ENCODE results near the gene TYMP. TPM values are rescaled to one million over a fixed set of nuclear protein-coding genes. Genes with fewer than 3 reads are reported as not detected.

The TYMP gene
- total and polyA plus RNA-seq, 2 of the 8 experiments (the other 6 are each of a cell fraction or from before 2014, with no cell fraction given): 0.43 to 0.48 TPM

GRCh38 chr22:50551160-50551752 is 21.4 kb upstream of the TYMP start:
- no peaks in the 10 kb centered on the region for H3K79me2 ChIP-seq (ENCODE audit: control insufficient read depth in 1 of 2, insufficient read depth in 2 of 2, low read length in 2 of 2)
- POLR2A ChIA-PET (ENCODE audit: partially characterized antibody): interaction anchor here (1.0 to 1.2 kb wide), 3 partner anchors 19 to 36 kb away, joined by 3 to 4 read pairs (median 3); partner anchors contain the start of gene SCO2
- peaks cover 0 to 3% (median under 1%) of the 10 kb centered on the region in 4 experiments; a peak in 3 of 7 replicates for H3K27me3 ChIP-seq (replicated peaks in 1 of 4; ENCODE audit: control insufficient read depth in 3 of 4, extremely low read depth in 1 of 4, insufficient read depth in 3 of 4, low read length in 3 of 4)
- H2BK5ac ChIP-seq (ENCODE audit: low read depth, low read length): no peak overlapping the region
- H3K9ac ChIP-seq (replicated peaks in 1 of 4; ENCODE audit: extremely low read depth in 1 of 4, low read depth in 3 of 4, low read length in 3 of 4): no peak overlapping the region
- H3K18ac ChIP-seq (ENCODE audit: extremely low read depth, low read length): no peak overlapping the region
- CTCF ChIA-PET (ENCODE audit: partially characterized antibody): interaction anchor here (0.6 to 2.2 kb wide), 5 partner anchors 12 to 149 kb away, joined by 3 to 12 read pairs (median 3); partner anchors contain the start of gene SYCE3
- H3K36me3 ChIP-seq (ENCODE audit: control insufficient read depth in 2 of 4, insufficient read depth in 4 of 4, low read length in 3 of 4): no peaks in the 10 kb centered on the region
- H3K9me3 ChIP-seq (ENCODE audit: insufficient read depth in 2 of 2, low read depth in 1 of 2, low read length in 1 of 2): no peaks in the 10 kb centered on the region
- no peak overlapping the region for H2BK20ac ChIP-seq (ENCODE audit: low read length)
- FAIRE-seq: no peak
- DNase-seq (ENCODE audit: low read depth in 1 of 2, low spot score in 2 of 2): no peak
- no peak overlapping the region for H3K27ac ChIP-seq (ENCODE audit: low read depth, low read length)
- H3K23me2 ChIP-seq (ENCODE audit: low read depth, low read length): no peaks in the 10 kb centered on the region
- no peak overlapping the region for H3K4ac ChIP-seq (replicated peaks; ENCODE audit: insufficient read length, low read depth, low read length)
- no peaks in the 10 kb centered on the region for H4K20me1 ChIP-seq (replicated peaks in 1 of 2; ENCODE audit: control insufficient read depth in 1 of 2, insufficient read depth in 2 of 2, low read length in 2 of 2)
- H3K79me1 ChIP-seq (ENCODE audit: low read depth, low read length): no peaks in the 10 kb centered on the region
- no peak overlapping the region for H2BK120ac ChIP-seq (replicated peaks; ENCODE audit: low read depth, low read length)
- H4K5ac ChIP-seq (ENCODE audit: insufficient read length, low read depth, low read length): no peak overlapping the region
- H3K4me2 ChIP-seq (ENCODE audit: insufficient read depth in 1 of 2, low read depth in 2 of 2, low read length in 2 of 2): no peak overlapping the region
- H3K4me1 ChIP-seq (replicated peaks in 1 of 4; ENCODE audit: control insufficient read depth in 3 of 4, insufficient read depth in 4 of 4, low read length in 3 of 4): peaks cover 0 to 5% (median 2%) of the 10 kb centered on the region in 4 experiments; a peak in 3 of 7 replicates
- H2BK15ac ChIP-seq (ENCODE audit: low read length): no peak overlapping the region
- no peak overlapping the region for H2BK12ac ChIP-seq (ENCODE audit: low read depth, low read length)
- 88% methylated on average over 11 of the region's 11 CpGs; no CpG with 5 or more reads in 1 of the 2 experiments for WGBS, 2 experiments (ENCODE audit: extremely low coverage in 1 of 2, insufficient coverage in 1 of 2, insufficient read length in 1 of 2, insufficient replicate concordance in 2 of 2, low coverage in 1 of 2, low lambda C conversion rate in 2 of 2, missing lambda C conversion rate in 1 of 2)
- H2AFZ ChIP-seq (ENCODE audit: low read length): no peak overlapping the region
- no peak overlapping the region for H2AK5ac ChIP-seq (ENCODE audit: low read depth, low read length)
- no peak overlapping the region for H4K91ac ChIP-seq (replicated peaks; ENCODE audit: insufficient read length, low read length)
- H3K4me3 ChIP-seq (ENCODE audit: extremely low read depth in 1 of 4, insufficient read depth in 2 of 4, low read depth in 3 of 4, low read length in 4 of 4): no peak overlapping the region
- no peak overlapping the region for H3K56ac ChIP-seq (replicated peaks; ENCODE audit: insufficient read length, low read depth, low read length)
- H3K23ac ChIP-seq (ENCODE audit: insufficient read length): no peak overlapping the region
- H3K14ac ChIP-seq (ENCODE audit: insufficient read length): no peak overlapping the region
- H4K8ac ChIP-seq (ENCODE audit: extremely low read depth, insufficient read depth, low read length): no peak overlapping the region
- TF ChIP-seq RXRA (IDR thresholded peaks at IDR 0.05; ENCODE audit: insufficient read depth, low read depth, low read length) (no peak), TEAD4 (IDR thresholded peaks at IDR 0.05; ENCODE audit: low read depth, low read length) (no peak), TAF7 (optimal IDR thresholded peaks at IDR 0.05; ENCODE audit: borderline replicate concordance, low read depth, low read length) (no peak), ASH2L (IDR thresholded peaks at IDR 0.05; ENCODE audit: low read length) (no peak), PHF8 (conservative IDR thresholded peaks at IDR 0.05; ENCODE audit: low read depth, low read length) (no peak), YY1 (IDR thresholded peaks at IDR 0.05; ENCODE audit: low read depth, low read length) (no peak), BRCA1 (IDR thresholded peaks at IDR 0.05; ENCODE audit: low read depth, low read length) (no peak), SP4 (IDR thresholded peaks at IDR 0.05; ENCODE audit: low read length) (no peak), CREB1 (IDR thresholded peaks at IDR 0.05) (no peak), BCL11A (IDR thresholded peaks at IDR 0.05; ENCODE audit: low read depth in 2 of 2, low read length in 2 of 2) (no peak), RNF2 (IDR thresholded peaks at IDR 0.05; ENCODE audit: borderline replicate concordance, low read depth, low read length, missing control alignments, poor library complexity, severe bottlenecking) (no peak), GABPA (IDR thresholded peaks at IDR 0.05; ENCODE audit: borderline replicate concordance, insufficient read depth, low read length) (no peak), FOSL1 (IDR thresholded peaks at IDR 0.05; ENCODE audit: insufficient read depth, low read depth, low read length) (no peak), POLR2AphosphoS5 (IDR thresholded peaks at IDR 0.05; ENCODE audit: low read depth, low read length) (no peak)
